Measurements from ENCODE around the gene MEGF6.

Gene MEGF6

GRCh38 chr1:3552751-3553150, 58.6 kb downstream of the MEGF6 start:
- no peak for DNase-seq (ENCODE audit: low spot score)

GRCh38 chr1:3552176-3552575, 59.1 kb downstream of the MEGF6 start:
- no peak for DNase-seq (ENCODE audit: low spot score)

- DNase-seq (ENCODE audit: low spot score) = no peak
Observed at GRCh38 chr1:3551711-3552110, 59.6 kb downstream of the MEGF6 start.

- DNase-seq (ENCODE audit: low spot score) = no peak
Observed at GRCh38 chr1:3551290-3551678, 60.0 kb downstream of the MEGF6 start.

- DNase-seq (ENCODE audit: low spot score) = no peak
Observed at GRCh38 chr1:3550511-3551289, 60.6 kb downstream of the MEGF6 start.

DNA sequence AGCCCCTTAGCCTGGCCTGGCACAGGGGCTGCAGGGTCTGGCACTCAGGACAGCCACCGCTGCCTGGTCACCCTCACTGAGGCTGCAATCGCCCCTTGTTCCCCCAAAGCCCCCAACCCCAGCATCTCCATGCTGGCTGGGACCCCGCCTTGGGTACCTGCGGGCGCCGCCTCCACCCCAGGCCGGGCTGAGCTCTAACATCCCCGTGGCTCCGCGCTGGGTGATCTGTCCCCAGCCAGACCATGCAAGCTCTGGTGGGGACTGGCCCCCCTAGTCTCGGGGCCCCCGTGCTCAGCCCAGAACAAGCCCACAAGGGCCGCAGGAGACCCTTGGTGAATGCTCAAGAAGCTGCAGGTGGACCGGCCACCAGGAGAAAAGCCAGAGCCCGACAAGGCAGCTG, 62.4 kb downstream of the MEGF6 start:
- DNase-seq (ENCODE audit: low spot score) = no peak

DNA sequence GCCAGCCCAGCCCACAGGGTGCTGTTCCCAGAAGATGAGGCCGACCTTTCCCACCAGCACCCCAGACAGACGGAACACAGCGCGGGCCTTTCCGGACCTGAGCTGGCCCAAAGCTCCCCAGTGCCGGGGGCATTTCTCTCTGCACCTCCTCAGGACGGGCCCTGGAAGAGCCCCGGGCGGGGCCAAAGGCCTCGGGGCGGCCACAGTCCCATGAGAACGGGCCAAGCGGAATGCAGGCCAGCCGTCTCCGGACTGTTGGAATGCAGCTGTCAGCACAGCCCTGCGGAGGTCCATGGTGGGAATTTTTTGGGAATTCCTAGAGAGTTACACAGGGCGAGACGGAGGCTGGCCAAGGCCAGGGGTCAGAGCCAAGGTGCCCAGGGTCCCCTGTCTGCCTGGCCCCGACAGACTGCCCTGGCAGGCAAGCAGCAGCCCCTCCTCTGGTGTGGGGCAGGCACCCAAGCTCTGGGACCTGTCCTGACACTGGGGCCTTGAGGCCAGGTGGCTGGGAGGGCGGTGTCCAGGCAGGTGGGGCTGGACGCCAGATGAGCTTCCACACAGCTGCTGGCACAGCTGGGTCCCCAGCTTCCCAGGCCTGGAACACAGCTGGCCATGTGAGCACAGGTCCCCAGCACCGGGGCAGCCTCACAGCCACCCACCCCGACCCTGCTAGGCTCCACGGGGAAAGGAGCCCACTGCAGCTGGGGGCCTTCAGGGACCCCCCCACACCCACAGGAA, 63.0 kb downstream of the MEGF6 start:
- DNase-seq (ENCODE audit: low spot score) = no peak

GRCh38 chr1:3547055-3548005, 64.0 kb downstream of the MEGF6 start:
- no peak for DNase-seq (ENCODE audit: low spot score)

DNA sequence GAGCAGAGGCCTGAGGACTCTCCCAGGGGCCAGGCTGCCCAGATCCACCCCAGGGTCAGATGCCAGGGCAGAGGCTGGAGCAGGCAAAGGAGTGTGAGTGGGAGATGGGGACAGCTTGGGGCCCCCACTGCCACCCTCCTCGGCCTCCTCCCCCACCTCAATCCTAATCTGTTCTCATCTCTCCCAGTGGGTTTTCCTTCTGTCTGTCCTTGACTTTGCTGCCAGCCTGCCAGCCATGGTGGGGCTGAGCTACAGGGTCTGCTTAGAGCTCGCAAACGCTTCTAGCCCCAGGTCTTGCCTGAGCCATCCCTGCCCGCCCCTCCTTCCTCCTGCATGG, 65.3 kb downstream of the MEGF6 start:
- no peak for DNase-seq (ENCODE audit: low spot score)

GRCh38 chr1:3545363-3546047, 65.8 kb downstream of the MEGF6 start:
- DNase-seq (ENCODE audit: low spot score) = no peak

DNA sequence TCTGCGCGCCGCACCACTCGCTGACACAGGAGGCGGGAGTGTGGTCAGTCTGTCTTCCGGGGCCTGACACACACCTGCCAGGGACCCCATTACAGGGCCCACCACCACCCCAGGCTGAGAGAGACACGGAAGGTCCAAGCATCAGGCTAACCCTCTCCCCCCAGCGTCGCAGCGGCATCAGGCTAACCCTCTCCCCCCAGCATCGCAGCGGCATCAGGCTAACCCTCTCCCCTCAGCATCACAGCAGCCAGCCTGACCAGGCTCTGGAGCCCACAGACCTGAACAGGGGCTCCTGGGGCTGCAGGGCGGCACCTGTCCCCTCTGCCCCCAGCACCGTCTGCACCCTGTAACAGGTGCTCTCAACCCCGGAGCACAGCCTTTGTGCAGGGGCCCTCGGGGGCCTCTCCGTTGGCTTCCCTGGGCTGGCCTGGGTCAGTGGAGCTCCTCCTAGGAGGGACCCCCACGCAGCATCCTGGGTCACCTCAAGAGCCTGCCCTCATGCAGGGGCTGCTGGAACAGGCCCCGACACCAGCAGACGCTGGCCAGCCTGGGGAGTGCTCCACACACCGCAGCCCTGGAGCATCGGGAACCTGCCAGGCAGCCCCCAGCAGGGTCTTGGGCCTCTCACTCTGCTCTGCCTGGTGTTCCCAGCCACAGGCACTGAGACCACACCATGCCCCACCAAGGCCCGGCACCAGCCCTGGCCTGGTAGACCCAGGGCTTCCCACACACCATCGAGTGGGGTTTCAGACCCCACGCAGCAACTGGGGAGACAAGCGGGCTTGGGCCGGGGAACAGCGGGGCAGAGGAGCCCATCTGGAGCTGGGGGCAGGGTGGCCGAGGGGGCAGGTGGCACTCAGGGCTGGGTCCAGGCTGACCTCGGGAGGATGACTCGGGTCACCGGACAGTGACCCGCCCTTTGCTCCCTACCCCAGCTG, 67.0 kb downstream of the MEGF6 start:
- DNase-seq (ENCODE audit: low spot score) = no peak

GRCh38 chr1:3543076-3544039, 68.0 kb downstream of the MEGF6 start:
- DNase-seq (ENCODE audit: low spot score) = no peak

DNA sequence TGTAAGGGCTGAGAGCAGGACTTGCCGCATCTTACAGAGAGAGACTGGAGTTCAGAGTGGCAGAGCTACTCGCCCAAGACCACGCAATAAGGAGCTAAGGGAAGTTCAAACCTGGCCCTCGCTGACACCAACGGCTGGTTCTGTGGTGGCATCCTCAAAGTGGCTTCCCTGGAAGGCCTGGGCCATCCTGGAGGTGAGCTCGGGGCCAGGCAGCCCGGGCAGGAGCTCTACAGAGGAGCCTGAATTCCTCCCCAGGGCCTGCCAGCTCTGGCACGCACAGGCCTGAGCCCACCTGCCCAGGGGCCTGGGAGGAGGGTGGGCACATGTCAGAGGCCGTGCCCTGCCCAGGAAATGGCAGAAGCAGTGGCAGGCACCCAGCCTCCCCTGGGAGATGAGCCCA, 68.6 kb downstream of the MEGF6 start:
- no peak for DNase-seq (ENCODE audit: low spot score)

DNA sequence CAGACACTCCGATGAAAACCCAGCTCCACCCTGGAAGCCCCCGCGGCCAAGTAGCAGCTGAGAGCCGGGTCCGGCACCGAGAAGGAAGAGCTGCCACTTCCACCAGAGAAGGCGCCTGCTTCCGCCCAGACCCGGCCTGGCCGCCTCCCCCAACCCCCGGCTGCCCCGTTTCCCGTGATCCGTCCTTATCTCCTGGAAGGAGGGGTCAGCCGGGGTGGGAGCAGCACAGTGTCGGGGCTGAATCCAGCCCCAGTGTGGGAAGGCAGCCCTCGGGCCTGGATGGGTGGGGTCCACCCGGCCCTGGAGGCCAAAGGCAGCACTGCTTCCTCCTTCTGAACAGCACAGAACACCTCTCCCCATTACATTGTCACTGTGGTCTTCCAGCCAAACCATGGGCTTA, 69.4 kb downstream of the MEGF6 start:
- no peak for DNase-seq (ENCODE audit: low spot score)

DNA sequence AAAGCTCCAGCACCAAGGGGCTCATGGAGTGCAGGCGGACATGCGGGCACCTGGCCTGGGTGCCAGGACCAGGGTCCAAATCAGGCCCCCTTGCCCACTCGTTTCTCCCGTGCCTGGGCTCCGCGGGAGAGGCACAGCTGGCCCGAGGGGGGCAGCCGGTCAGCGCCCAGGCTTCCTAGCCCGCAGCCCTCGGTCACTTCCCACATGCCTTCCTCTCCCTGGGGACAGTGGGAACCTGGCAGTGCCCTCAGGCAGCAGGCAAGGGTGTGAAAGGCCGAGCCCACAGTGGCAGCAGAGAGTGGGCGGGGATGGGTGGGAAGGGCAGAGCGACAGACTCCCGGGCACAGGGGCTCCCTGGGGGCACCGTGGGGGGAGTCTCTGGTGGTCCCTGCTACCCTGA, 69.8 kb downstream of the MEGF6 start:
- no peak for DNase-seq (ENCODE audit: low spot score)

GRCh38 chr1:3540876-3541275, 70.4 kb downstream of the MEGF6 start:
- DNase-seq (ENCODE audit: low spot score) = no peak

DNA sequence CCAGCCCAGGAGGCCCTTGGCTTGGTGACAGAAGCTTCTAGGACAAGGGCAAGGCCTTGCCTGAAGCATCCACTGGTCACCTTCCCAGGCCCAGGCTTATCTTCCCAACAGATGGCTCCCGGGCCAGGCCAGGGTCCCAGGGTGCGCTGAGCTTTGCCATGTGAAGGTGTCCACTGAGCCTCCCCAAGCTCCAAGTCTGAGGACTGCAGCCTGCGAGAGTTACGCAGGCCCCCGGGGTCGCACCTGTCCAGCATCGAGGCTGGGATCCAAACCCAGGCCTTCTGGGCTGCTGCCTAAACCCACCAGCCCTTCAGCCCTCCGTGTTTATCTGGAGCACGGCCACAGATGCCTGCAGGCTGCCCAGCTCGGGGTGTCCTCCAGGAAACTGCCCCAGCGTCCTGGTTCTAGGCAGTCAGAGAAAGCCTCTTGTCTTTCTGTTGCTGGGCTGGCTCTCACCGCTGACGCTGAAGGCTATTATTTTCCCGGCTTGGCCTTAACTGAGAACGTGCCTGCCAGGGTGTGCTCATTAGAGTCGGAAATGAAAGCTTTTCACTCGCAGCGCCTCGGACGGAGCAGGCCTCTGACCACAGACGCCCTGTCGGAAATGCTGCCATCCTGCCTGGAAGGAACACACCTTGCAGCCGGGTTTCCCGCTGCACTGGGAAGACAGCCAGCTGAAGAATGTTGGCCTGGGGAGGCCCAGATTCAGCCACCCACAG, 71.4 kb downstream of the MEGF6 start:
- no peak for DNase-seq (ENCODE audit: low spot score)

DNA sequence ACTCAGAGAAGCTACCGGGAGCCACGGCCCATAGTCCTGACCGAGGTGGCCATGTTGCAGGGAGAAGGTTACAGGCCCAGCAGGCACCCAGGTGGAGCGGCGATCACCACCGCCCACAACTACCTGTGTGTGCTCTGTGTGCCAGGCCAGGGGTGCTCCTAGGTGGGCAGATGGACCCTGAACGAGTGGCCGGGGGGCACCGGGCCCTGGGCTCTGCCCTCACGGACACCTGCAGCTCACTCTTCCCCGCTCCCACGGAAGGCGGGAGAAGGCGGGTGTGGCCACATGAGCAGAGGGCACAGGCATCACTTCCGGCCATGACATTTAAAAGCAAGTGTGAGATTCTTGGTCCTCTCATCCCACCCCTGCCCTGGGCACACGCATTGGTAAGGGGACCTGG, 73.9 kb downstream of the MEGF6 start:
- no peak for DNase-seq (ENCODE audit: low spot score)

All from CD4-positive, alpha-beta T cell treated with Interleukin-6 at 100 ng/mL for 8 hours (primary cell).